ENCODE data around the gene CENPO. TPM values are rescaled to one million over a fixed set of nuclear protein-coding genes. Genes with fewer than 3 reads are reported as not detected.

CENPO gene
- total RNA-seq, 1 donor from 2014 or later = 3.7 TPM

Other genes starting within 250 kb of the CENPO start
- gene PTRHD1, start within 50 bp of the CENPO start, total RNA-seq = 14.7 TPM
- 306 TPM for gene ADCY3, start 126.8 kb downstream of the CENPO start, total RNA-seq
- 23.0 TPM for gene DNAJC27, start 178.5 kb downstream of the CENPO start, total RNA-seq
- 13.2 TPM for gene EFR3B, start 248.7 kb downstream of the CENPO start, total RNA-seq